Measurements from ENCODE around the gene TAP2.
"Not testable (repeated sequence)": the region's sequence is repeated elsewhere in the genome, so short reads cannot be mapped to it uniquely, and the experiment has no call there.

DNA sequence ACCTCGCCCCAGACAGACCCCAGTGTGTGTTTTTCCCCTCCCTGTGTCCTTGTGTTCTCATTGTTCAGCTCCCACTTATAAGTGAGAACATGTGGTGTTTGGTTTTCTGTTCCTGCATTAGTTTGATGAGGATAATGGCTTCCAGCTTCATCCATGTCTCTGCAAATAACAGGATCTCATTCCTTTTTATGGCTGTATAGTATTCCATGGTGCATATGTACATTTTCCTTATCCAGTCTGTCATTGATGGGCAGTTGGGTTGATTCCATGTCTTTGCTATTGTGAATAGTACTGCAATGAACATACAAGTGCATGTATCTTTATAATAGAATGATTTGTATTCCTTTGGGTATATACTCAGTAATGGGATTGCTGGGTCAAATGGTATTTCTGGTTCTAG is 35.4 kb upstream of the TAP2 start:
- TF ChIP-seq, protein P1, sequence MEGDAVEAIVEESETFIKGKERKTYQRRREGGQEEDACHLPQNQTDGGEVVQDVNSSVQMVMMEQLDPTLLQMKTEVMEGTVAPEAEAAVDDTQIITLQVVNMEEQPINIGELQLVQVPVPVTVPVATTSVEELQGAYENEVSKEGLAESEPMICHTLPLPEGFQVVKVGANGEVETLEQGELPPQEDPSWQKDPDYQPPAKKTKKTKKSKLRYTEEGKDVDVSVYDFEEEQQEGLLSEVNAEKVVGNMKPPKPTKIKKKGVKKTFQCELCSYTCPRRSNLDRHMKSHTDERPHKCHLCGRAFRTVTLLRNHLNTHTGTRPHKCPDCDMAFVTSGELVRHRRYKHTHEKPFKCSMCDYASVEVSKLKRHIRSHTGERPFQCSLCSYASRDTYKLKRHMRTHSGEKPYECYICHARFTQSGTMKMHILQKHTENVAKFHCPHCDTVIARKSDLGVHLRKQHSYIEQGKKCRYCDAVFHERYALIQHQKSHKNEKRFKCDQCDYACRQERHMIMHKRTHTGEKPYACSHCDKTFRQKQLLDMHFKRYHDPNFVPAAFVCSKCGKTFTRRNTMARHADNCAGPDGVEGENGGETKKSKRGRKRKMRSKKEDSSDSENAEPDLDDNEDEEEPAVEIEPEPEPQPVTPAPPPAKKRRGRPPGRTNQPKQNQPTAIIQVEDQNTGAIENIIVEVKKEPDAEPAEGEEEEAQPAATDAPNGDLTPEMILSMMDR (conservative IDR thresholded peaks at IDR 0.05; ENCODE audit: low read length): not testable (repeated sequence)
- not testable (repeated sequence) for TF ChIP-seq EZH2phosphoT487 (IDR thresholded peaks at IDR 0.05; ENCODE audit: borderline replicate concordance, low read depth, low read length)
